Central memory CD4-positive, alpha-beta T cell (primary cell): ENCODE results near the gene IFRD1.
"Not testable (repeated sequence)": the region's sequence is repeated elsewhere in the genome, so short reads cannot be mapped to it uniquely, and the experiment has no call there.

Experiments used
- DNase-seq: peaks from one replicate; pipeline ENCODE4 v3.0.0; 2022

The IFRD1 gene

DNA sequence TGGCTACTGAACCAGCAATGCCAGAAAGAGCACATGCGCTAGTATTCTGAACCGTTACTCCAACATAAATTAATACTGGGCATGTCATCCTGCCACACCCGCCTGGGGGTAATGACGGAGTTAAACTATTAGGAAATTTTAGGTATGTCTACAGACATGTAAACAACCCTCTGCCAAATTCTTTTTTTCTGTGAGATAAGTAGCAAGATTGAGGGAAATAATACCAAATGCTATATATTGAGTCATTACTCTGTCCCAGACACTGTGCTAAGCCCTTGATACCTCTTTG lies 37.9 kb downstream of the IFRD1 start:
- DNase-seq = no peak

DNA sequence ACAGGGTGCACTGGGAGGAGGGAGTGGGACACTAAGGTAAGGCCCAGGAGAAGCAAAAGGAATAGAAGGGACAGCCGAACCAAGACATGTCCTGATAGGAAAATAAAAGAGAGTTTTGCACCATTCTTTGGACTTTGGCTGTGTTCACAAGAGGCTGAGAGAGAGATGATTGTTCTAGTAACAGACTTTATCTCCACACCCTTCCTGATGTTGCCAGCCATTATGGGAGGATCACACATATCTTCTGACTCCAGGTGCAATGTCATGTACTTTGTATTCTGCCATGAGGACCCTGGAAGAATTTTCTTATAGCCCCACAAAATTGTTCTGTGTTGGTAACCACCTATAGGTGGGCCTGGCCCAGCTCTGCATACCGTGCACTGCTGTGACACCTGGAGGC lies 41.9 kb downstream of the IFRD1 start:
- DNase-seq = no peak

DNA sequence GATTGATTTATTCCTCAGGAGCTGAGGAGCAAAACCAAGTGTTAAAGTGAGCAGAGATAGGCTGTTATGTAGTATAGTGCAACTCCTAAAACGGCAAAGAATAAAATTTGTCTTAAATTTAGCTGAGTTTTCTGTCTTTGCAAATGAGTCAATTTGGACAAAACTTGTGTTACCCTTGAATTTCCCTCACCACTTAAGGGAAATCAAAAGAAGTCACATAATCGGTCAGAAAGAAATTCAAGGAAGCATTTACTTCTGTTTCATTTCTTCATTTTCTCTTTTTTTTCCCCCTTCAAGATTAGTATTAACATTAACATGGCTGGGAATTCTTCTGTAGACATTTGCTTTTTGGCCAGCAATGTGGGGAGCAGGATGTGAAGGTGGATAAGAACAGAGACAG lies 44.4 kb downstream of the IFRD1 start:
- no peak for DNase-seq

DNA sequence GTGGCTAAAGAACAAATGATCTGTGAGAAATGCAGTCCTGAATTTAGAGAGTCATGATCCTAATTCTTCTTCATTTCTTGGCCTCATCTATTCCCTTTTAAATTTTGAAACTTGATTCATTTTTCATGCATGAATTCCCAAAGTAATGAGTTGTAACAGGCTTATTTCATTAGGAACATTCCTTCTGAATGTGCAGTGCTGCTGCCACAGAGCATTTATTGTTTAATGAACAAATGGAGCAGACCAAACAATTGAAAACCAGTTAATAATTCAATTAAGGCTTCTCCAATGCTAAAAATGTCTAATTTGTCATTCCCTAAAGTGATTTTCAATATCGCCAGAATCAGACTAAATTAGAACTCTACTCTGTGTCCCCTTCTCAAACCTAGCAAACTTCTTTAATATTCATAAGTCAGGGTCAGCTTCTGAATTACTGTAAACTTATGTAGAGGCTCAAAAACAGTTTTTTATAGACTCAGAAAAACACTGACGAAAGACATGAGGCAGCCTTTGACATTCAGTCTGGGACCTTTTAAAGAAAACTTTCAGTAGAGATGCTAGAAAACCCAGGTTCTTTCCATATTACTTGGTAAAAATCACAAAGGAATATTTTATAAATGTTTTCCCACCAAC lies 45.0 kb downstream of the IFRD1 start:
- DNase-seq = no peak

DNA sequence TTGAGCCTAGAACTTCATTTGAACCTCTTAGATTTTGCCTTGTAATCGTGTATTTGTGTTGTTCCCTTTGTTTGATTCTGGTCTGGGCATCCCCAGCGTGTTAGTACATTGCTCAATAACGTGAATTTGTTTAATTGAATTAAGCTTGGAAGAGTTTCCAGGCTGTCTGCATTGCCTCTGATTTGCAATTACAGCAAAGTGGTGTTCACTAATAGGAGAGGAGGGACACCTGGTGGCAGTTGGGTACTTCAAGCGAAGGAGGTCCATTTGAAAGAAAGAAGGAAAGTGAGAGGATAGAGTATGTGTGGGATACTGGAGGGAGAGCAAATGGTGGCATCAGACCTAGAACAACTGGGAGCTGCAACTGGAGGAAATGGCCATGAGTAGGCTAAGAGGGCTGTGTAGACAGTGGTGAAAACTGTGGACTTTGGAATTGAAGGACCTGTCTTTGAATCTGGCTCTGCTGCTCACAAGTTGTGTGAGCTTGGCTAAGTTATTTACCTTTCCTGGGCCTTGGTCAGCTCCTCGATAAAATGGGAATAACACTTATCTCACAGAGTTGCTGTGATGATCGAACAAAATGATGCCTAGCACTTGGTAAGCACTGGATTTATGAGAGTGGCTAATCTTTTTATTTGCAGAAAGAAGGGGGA lies 45.7 kb downstream of the IFRD1 start:
- peak; percentile 12 for DNase-seq

DNA sequence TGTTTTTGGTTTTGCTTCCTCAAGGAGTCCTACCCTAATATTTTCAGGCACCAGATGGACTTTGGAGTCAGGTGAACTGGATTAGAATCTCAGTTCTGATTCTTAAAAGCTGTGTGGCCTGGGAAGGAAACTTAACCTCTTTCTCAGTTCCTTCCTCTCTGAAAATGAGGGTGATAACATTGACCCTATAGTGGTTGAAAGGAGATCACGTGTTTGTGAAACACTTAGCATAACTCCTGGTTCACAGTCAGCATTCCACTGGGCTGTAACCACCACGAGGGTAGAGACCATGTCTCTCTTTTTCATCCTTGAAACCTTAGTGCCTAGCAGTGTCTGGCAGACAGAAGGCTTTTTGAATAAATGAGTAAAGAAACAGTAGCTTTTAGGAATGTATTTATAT lies 47.2 kb downstream of the IFRD1 start:
- DNase-seq = no peak

DNA sequence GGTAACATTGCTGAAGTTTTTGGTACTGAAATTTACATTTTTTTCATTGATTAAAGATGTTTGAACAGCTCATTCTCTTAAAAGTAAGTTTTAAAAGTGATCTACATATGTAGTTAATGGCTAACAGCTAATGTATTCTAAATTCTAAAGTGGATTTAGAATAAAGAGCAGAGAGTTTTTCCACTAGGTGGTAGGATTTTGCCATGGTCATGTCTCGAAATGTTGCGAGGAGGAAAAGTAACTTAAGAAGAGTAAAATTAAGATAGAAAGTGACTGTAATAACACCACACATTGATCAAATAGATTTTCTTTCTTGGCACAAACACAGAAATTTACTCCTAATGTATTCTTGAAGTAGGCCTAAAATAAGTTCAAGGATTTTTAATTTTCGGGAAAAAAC lies 50.4 kb downstream of the IFRD1 start:
- no peak for DNase-seq

DNA sequence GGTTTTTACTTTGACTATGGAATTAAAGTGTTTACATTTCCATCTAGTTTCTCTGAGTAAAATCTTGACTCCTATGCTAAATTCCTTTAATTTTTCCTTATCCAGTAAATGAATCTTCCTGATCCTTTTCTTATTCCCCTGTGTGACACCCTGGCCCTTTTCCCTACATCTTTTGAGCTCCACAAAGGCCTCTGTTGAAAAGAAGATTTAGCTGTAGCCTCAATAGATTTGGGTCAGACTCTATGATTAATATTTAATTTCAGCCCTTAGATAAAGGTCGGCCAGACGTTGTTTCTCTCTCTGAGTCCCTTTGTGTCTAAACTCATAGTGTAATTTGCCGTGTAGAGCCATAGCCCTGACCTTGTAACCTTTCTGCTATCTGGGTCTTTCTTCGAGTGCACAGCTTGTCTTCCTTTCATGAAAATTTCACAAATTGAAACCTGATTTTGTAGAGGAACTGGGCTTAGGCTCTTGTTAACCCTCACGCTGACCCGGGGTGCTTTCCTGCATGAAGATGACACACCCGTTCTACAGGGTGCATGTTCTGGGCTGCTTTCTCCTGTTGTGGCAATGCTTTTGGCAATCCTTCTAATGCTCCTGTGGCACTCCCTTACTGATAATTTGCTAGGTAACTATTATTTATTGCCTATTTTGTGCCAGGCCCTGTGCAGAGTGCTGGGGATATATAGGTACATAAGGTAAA lies 51.7 kb downstream of the IFRD1 start:
- no peak for DNase-seq

DNA sequence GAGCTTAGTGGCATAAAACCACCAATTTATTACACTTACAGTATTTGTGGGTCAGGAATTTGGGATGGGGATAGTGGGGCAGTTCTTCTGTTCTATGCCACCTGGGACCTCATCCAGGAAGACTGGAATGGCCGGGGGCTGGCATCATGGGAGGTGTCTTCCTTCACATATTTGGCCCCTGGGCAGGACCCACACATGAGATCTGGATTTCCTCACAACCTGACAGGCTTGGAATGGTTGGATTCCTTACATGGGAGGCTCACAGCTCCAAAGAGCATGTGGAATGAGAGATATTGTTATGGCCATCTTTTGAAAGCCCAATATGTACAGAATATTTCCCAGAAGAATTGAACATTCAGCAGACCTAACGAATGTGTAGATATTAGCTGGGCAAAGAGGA lies 52.4 kb downstream of the IFRD1 start:
- no peak for DNase-seq

DNA sequence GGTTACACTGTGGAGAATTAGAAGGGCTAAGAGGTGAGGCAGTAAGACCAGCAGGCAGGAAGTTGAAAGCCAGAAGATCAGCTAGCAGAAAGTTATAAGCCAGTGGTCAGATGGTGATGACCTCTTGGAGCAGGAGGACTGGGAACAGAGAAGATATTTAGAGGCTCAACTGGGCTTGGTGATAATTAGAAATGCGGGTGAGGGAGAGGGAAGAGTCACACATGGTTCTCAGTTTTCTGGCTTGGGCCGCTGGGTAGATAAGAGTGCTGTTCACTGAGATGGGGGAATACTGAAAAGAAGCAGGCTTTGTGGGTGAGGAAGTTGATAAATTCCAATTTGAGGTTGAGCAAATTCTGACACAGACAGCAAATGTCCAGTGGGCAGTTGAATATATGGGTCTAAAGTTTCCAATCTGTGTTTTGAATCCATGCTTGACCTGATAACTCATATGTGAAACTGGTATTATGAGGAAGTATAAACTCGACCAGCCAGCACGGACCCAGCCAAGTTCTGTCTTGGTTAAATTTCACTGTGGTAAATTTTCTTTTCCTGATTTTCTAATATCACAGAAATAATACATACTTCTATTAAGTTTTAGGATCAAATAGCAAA lies 53.2 kb downstream of the IFRD1 start:
- no peak for DNase-seq

DNA sequence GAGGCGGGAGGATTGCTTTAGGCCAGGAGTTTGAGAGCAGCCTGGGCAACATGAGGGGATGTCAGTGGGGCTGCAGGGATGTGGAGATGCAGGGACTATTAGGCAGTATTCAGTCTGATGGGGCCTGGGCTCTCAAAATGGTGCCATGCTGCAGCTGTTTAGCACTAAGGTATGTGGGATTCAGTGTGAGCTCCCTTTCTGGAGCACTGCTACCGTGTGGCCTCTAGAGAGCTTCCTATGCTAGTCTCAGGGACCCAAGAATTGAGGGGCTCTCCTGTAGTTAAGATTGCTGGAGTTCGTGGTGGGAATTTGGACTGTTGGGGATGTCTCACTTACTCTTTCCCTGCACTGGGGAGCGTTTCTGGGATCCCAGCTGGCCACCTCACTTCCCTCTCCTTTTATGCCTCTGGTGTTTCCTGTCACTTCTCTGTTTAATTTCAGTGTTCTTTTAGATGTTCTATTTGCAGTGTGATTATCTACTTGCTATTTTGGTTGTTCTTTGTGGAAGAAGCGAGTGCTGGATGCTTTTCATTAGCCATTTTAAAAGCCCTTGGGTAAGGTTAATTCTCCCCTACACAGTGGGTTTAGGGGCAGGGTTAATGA lies 53.9 kb downstream of the IFRD1 start:
- DNase-seq = no peak

DNA sequence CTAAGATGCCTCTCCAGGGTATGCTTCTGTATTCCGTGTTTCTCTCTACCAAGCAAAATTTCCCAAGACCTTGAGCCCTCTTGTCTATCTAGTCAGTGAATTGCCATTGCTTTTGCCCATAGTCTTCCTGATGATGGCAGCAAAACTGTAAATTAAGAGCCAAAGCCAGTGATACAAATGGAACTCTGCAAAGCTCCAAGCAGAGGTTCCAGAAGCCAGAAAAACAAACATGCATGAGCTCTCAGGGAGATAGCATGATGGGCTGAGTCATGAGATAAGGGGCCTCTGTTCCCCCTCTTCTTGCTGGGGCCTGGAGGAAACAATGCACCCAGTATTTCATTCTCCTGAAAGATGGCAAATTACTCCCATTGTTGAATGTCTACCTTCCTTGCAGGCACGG lies 55.2 kb downstream of the IFRD1 start:
- DNase-seq = no peak

DNA sequence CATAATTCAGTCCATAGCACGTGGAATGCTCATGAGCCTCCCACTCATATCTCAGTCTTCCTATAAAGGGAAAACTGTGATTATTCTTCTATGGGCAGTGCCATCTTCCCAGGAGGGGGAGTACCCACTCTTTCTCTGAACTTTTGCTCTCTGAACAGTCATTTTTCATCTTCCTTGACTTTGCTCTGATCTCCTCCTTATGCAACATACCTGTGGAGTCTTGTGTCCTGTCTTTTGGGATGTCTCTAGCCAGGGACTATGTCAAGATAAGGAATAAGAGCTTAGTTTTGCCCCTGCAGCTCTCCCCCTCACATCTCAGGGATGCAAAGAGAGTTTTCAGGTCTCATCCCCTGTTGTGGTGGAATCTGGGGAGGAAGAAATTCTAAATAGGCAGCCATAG lies 58.1 kb downstream of the IFRD1 start:
- DNase-seq = no peak

DNA sequence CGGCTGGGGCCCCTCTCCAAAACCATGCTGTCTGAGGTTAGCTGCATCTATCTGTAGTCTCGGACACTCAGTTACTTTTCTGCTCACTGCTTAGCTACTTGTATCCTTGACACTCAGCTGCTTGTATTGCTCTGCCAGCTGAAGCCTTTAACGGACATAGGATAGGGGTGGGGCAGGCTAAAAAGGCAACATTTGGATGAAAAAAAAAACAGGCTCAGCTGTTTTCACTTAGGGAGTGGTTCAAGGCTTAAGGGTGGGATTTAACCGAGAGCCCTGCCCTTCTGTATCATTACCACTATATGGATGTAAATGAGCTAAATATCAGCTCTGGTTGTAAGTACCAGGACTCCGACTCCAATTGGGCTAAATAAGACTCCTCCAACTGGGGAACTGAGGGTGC lies 59.1 kb downstream of the IFRD1 start:
- DNase-seq = no peak

DNA sequence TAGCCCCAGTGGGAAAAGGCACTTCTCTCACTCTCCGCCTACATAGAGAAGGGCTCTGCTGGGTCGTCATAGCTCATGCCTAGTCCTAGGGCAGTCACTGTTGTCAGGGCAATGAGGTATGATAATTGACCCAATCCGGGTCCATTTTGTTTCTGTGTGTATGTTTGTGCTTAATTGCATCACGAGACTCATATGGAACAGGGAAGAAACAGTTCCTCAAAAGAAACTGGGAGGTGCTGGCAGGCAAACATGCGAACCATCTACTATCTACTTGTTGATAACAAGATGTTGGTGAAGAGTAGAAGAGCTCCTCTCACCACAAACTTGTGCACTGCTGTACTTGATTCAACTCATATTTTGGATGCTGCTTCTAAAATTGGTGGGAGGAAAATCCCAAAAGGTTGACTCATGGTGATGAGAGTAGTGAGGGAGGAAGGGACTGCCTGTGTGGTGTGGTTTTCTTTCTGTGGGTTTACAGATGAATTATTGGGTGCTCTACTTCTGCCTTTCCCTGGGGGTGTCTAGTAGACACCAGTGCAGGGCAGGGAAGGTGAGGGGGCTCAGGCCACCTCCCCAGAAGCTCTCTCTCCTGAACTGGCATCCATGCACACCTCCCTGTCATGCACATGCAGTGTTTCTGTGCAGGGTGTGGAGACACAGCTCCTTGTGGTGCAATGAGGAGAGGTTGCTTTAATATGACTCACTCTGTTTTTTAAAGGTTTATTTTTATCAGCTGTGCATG lies 59.9 kb downstream of the IFRD1 start:
- DNase-seq = no peak

DNA sequence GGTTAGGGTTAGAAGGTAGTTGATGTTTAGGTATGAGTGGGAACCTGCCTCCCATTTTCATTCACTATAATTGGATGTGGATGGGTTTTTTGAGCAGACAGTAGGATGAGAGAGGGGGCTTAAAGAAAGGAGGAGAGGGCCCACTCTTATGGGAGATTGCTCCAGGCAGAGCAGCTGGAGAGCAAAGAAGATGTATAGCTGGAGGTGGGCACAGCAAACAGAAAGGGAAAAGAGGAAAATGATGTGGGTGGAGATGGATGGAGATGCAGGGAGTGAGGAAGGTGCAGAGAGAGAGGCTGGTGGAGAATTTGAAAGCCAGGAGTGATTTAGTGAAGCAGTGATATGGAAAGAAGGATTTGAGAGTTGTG lies 60.5 kb downstream of the IFRD1 start:
- DNase-seq = no peak

DNA sequence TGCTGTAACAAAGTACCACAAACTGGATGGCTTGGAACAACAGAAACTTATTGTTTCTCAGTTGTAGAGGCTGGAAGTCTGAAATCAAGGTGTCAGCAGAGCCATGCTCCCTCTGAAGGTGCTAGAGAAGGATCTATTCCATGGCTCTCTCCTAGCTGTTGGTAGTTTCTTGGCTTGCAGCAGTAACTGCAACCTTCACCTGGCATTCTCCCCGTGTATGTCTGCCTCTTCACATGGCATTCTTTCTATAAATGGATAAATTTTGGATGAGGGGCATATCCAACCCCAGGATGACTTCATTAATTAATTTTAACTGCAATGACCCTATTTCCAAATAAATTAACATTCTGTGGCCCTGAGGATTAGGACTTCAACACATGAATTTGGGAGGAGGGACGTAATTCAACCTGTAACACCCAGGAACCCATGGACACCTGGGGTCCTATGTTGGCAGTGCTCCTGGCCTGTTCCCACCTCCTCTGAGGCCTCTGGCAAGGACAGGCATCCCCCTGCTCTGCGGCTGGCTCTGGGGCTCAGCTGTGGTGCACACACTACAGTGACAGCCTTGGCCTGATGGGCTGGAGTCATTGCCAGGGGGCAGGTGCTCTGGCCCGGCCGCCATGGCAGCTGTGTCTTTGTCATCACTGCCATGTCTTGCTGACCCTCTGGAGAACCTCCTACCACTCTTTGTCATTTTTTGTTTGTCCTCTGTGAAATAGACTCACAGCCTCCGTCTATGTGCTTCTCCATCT lies 61.4 kb downstream of the IFRD1 start:
- DNase-seq = no peak

DNA sequence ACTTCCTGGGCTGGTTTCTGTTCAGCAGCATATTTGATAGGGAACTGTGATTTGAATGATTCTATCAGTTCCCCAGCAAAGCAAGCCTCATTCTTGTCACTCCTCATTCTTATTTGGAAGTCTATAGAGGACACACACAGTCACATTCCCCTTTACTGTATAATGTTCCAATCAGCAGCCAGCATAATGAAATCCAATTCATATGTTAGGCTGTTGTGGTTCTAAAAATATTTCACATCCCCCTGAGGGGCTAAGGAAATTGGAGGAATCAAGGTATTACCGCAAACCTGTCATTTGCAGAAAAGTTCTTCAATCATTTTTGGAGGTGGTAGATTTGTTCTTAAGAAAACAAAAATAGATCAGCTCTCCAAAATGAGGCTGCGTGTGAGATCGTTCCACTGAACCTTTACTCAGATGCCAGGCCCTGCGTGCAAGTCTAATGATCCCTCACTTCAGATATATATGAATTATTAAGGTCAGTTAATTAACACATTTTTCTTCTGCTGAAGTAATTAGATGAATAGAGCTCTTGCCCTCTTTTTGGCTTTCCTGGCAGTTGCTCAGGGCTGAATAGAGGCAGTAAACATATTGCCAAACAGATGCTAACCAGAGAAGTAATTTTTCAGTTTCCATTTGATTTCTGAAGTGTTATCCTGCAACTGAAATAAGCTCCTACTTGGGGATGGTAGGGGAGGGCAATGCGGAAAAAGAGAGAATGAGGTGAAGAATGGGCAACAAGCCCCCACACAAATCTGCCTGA lies 62.4 kb downstream of the IFRD1 start:
- DNase-seq = no peak

DNA sequence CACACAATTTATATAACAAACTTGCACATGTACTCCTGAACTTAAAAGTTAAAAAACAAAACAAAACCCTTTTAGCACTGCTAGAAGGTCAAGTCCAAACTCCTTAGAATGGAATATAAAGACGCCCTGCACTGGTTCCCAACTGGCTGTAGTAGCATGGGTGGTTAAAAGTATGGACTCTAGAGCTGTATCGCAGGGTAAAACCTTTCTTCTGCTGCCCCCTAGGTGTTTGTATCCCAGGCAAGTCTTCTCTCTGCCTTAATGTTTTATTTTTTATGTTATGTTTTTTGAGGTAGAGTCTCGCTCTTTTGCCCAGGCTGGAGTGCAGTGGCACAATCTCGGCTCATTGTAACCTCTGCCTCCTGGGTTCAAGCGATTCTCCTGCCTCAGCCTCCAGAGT lies 65.7 kb downstream of the IFRD1 start:
- no peak for DNase-seq

DNA sequence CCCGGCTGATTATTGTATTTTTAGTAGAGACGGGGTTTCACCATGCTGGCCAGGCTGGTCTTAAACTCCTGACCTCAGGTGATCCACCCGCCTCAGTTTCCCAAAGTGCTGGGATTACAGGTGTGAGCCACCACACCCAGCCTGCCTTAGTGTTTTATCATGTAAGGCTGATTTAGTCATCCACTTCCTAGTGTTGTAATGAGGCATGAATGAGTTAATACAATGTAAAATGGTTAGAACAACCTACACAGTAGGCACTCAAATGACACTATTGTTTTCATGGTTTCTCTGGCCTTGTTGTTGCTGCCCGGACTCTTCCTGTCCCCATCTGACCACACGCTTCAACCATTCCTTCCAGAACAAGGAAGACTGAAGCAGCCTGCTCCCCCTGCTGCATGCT lies 66.2 kb downstream of the IFRD1 start:
- not testable (repeated sequence) for DNase-seq

DNA sequence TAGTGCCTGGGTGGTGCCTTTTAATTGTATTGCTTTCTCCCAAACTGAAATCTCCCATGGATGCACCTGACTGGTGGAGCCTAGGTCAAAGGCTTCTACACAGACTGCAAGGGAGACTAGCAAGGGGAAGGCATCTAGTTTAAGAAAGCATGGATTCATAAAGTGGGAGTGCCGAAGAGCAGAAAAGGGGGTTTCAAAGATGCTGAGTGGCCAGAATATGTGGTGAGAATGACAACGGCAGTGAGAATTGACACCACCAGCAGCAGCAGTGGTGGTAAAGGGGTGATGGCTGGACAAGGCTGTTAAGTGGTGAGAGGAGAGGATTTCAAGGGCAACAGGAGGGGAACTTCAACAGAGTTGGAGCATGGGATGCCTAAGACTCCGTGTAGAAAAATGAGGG lies 67.2 kb downstream of the IFRD1 start:
- no peak for DNase-seq

DNA sequence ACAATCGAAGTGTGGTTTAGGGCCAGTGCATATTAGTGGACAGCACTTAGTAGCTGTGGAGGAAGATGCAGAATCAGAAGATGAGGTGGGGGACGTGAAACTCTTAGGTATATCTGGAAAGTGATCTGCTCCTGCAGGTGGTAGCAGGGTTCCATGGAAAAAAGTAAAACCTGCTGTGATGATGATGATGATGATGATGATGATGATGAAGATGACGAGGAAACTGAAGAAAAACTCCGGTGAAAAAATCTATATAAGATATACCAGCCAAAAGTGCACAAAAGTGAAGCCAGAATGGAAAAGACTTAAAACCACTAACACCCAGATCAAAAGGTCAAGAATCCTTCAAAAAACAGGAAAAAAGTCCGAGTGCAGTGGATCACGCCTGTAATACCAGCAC lies 70.5 kb downstream of the IFRD1 start:
- DNase-seq = no peak
